Breast epithelium (tissue), 3 donors: ENCODE measurements around the gene CSNK2A2.

Source experiments
- POLR2A ChIP-seq: fragments of 450-650 bp; IDR thresholded peaks from one replicate; pipeline ENCODE4 v1.6.1; 2016; ENCODE audit warnings: antibody characterized with exemption, mild to moderate bottlenecking, moderate library complexity
- POLR2AphosphoS5 ChIP-seq, 3 donors: sonication (generic); formaldehyde crosslinking; IDR thresholded peaks; one replicate each; pipeline ENCODE4 v1.6.1; 2017; ENCODE audit warnings: antibody characterized with exemption in 3 of 3
- TF ChIP-seq, protein P1 (sequence below), 3 donors: fragments of 450-650 bp; IDR thresholded peaks; one replicate each; pipeline ENCODE4 v1.5.1; 2016 to 2017; ENCODE audit warnings: antibody characterized with exemption in 3 of 3, mild to moderate bottlenecking in 3 of 3, moderate library complexity in 3 of 3

DNA sequence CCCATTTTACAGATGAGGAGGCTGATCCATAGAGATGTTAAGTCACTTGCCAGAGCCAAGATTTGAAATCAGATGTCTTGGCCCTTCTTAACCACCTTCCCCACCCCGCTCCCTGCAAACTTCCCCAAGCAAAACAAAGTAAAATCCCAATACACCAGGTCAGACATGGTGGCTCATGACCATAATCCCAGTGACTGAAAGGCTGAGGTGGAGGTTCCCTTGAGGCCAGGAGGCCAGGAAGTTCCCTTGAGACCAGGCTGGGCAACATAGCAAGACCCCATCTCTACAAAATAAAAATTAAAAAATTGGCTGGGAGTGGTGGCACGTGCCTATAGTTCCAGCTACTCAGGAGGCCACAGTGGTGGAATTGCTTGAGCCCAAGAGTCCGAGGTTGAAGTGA lies 28.9 kb upstream of the CSNK2A2 start:
- TF ChIP-seq, protein P1, sequence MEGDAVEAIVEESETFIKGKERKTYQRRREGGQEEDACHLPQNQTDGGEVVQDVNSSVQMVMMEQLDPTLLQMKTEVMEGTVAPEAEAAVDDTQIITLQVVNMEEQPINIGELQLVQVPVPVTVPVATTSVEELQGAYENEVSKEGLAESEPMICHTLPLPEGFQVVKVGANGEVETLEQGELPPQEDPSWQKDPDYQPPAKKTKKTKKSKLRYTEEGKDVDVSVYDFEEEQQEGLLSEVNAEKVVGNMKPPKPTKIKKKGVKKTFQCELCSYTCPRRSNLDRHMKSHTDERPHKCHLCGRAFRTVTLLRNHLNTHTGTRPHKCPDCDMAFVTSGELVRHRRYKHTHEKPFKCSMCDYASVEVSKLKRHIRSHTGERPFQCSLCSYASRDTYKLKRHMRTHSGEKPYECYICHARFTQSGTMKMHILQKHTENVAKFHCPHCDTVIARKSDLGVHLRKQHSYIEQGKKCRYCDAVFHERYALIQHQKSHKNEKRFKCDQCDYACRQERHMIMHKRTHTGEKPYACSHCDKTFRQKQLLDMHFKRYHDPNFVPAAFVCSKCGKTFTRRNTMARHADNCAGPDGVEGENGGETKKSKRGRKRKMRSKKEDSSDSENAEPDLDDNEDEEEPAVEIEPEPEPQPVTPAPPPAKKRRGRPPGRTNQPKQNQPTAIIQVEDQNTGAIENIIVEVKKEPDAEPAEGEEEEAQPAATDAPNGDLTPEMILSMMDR (IDR thresholded peaks at IDR 0.05), result no peak
- TF ChIP-seq POLR2AphosphoS5 (IDR thresholded peaks at IDR 0.05) (no peak), POLR2A (no peak)
